Measurements from ENCODE around the gene PADI1. TPM values are rescaled to one million over a fixed set of nuclear protein-coding genes. Genes with fewer than 3 reads are reported as not detected.

Gene PADI1
- total RNA-seq, 4 donors from 2014 or later, result not detected

DNA sequence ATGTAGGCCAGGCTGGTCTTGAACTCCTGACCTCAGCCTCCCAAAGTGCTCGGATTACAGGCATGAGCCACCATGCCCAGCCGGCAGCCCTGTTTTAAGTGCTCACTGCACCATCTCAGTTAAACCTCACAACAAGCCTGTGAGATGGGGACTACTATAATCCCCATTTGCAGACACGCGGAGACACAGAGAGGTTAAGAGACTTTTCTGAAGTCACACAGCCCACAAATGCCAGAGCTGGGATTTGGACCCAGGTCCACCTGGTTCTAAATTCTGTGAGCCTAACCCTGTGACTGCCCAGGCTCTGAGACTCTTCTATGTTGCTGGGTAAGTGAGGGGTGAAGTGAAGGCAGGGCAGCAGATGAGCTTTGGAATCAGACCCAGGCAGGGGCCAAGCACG, 6.4 kb downstream of the PADI1 start:
- Histone ChIP-seq H3K4me3 (no peak overlapping the region), H3K27ac (no peak overlapping the region), H3K36me3 (no peaks in the 10 kb centered on the region), H3K27me3 (peaks cover 11 to 32% (median 28%) of the 10 kb centered on the region in 3 donors), H3K4me1 (no peaks in the 10 kb centered on the region), H3K9me3 (no peaks in the 10 kb centered on the region)
- TF ChIP-seq, protein P1, sequence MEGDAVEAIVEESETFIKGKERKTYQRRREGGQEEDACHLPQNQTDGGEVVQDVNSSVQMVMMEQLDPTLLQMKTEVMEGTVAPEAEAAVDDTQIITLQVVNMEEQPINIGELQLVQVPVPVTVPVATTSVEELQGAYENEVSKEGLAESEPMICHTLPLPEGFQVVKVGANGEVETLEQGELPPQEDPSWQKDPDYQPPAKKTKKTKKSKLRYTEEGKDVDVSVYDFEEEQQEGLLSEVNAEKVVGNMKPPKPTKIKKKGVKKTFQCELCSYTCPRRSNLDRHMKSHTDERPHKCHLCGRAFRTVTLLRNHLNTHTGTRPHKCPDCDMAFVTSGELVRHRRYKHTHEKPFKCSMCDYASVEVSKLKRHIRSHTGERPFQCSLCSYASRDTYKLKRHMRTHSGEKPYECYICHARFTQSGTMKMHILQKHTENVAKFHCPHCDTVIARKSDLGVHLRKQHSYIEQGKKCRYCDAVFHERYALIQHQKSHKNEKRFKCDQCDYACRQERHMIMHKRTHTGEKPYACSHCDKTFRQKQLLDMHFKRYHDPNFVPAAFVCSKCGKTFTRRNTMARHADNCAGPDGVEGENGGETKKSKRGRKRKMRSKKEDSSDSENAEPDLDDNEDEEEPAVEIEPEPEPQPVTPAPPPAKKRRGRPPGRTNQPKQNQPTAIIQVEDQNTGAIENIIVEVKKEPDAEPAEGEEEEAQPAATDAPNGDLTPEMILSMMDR (IDR thresholded peaks at IDR 0.05 in 4 of 5, conservative IDR thresholded peaks at IDR 0.05 in 1 of 5), result no peak
- no peak for TF ChIP-seq POLR2A (IDR thresholded peaks at IDR 0.05)
- ATAC-seq (no peak), DNase-seq (no peak)
- intact Hi-C loops (cut with DNase I; ENCODE audit: low total_unique reads) (no loop called here), in situ Hi-C loops (cut with MboI; ENCODE audit: low sequenced_read_pairs in 4 of 4) (no loop called here)

DNA sequence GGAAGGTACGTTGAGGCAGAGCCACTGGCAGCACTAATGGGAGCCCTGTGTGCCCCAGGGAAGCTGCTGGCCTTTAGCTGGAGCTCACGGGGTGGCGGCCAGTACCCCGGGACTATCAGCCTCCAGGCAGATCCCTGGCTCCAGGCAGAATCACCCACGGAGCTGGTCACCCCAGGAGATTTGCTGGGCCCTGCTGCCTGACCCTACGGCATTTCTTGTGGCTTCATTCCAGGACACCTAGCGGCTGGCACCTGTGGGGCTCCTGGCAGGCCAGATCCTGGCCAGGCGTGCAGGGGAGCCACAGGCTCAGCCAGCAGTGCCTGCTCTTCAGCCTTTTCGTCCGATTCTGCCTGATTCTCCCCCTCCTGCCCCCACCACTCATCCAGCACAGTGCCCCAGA, 7.1 kb downstream of the PADI1 start:
- Histone ChIP-seq H3K4me1 (no peaks in the 10 kb centered on the region), H3K36me3 (no peaks in the 10 kb centered on the region), H3K9me3 (no peaks in the 10 kb centered on the region), H3K4me3 (no peak overlapping the region), H3K27me3 (peaks cover 11 to 33% (median 28%) of the 10 kb centered on the region in 3 donors), H3K27ac (no peak overlapping the region)
- DNase-seq (no peak), ATAC-seq (no peak)
- in situ Hi-C loops (cut with MboI; ENCODE audit: low sequenced_read_pairs in 4 of 4) (no loop called here), intact Hi-C loops (cut with DNase I; ENCODE audit: low total_unique reads) (no loop called here)
- TF ChIP-seq POLR2A (IDR thresholded peaks at IDR 0.05), result no peak
- TF ChIP-seq, protein P1 (IDR thresholded peaks at IDR 0.05 in 4 of 5, conservative IDR thresholded peaks at IDR 0.05 in 1 of 5), result no peak

DNA sequence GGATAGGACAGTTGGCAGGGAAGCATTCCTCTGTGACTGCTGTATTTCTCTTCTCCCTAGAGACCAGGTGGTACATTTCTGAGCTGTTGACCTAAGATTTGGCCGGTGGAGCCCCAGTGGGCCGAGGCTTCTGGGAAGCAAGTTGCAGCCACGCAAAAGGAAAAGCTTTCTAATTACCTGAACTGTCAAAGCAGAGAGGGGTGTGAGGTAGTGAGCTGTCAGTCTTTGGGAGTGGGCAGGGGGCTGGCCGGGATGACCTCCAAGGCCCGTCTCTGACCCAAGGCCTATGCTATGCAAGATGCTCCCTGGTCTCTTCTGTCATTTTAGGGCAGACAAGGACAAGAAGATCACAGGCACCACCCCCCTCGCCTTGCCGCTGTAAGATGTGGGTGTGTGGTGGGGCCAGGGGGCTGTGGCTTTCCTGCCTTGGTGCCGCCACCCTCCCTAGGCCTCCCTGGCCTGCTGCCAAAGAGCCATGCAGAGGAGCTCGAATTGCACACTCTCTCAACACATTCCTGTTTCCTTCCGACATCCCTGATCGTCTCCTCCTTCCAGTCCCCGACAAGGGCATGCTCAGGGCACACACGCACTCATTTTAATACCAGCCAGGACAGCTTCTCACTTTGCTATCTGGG, 7.7 kb downstream of the PADI1 start:
- Histone ChIP-seq H3K4me3 (no peak overlapping the region), H3K27me3 (peaks cover 11 to 36% (median 28%) of the 10 kb centered on the region in 3 donors), H3K9me3 (no peaks in the 10 kb centered on the region), H3K27ac (no peak overlapping the region), H3K4me1 (no peaks in the 10 kb centered on the region), H3K36me3 (no peaks in the 10 kb centered on the region)
- TF ChIP-seq, protein P1 (IDR thresholded peaks at IDR 0.05 in 4 of 5, conservative IDR thresholded peaks at IDR 0.05 in 1 of 5), result no peak
- TF ChIP-seq POLR2A (IDR thresholded peaks at IDR 0.05), result no peak
- DNase-seq (no peak), ATAC-seq (no peak)
- in situ Hi-C loops (cut with MboI; ENCODE audit: low sequenced_read_pairs in 4 of 4) (no loop called here), intact Hi-C loops (cut with DNase I; ENCODE audit: low total_unique reads) (no loop called here)

DNA sequence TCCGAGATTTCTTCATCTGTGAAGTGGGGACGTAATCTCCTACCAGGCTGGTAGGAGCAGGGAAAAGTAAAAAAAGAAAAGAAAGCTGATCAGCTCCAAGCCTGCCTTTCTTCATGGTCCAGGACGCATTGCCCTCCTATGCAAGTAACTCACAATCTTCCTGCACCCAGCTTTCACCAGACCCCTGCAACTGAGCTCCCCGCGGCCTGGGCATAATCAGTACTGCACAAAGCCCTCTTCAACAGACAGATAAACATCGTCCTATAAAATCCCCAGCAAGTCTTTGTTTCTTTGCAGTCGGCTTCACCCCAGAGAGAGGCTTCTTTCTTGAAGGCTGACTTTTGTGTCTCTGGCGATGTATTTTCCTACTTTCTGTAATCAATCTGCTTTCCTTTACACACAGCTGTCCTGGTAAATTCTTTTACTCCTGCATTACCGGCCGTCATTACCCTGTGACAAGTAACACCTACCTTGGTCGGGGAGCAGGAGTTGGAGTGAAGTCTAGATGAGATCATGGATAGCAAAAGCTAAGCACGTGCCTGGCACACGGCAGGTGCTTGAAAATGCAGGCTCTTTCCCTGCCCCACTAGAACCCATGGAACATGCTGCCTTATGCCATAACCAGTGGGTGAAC, 8.3 kb downstream of the PADI1 start:
- no peak for DNase-seq
- ATAC-seq, result no peak
- no peak overlapping the region for H3K4me3 ChIP-seq
- intact Hi-C loops (cut with DNase I; ENCODE audit: low total_unique reads) (no loop called here), in situ Hi-C loops (cut with MboI; ENCODE audit: low sequenced_read_pairs in 4 of 4) (no loop called here)
- no peak for TF ChIP-seq POLR2A (IDR thresholded peaks at IDR 0.05)
- TF ChIP-seq, protein P1 (IDR thresholded peaks at IDR 0.05 in 4 of 5, conservative IDR thresholded peaks at IDR 0.05 in 1 of 5), result no peak
- H3K4me1 ChIP-seq, result no peaks in the 10 kb centered on the region
- no peaks in the 10 kb centered on the region for H3K36me3 ChIP-seq
- H3K27ac ChIP-seq, result no peak overlapping the region
- H3K9me3 ChIP-seq, result no peaks in the 10 kb centered on the region
- peaks cover 11 to 41% (median 28%) of the 10 kb centered on the region in 3 donors for H3K27me3 ChIP-seq

All from gastrocnemius medialis (tissue), 4 donors.